OCI-LY7 (cell line): ENCODE results near the gene SUFU. TPM values are rescaled to one million over a fixed set of nuclear protein-coding genes. Genes with fewer than 3 reads are reported as not detected.
A peak's percentile ranks its signal among the peaks of the same experiment; 100 is the strongest.

Experiments used
- BruUV-seq: library from RNA; stranded (reverse); fragments of 400-500 nt; replicated peaks from 2 replicates; lab custom pipeline; 2021; lab: Mats Ljungman, UMichigan
- CTCF ChIA-PET: fragments of 300-600 bp; sonication (Branson Sonifier 250); formaldehyde crosslinking; loops from one replicate; lab custom pipeline; 2022; ENCODE audit warnings: antibody characterized with exemption; ENCODE audit not compliant: unreplicated experiment; lab: Charles Lee
- POLR2A ChIA-PET: fragments of 300-600 bp; sonication (Branson Sonifier 250); formaldehyde crosslinking; loops from one replicate; lab custom pipeline; 2022; ENCODE audit warnings: antibody characterized with exemption; lab: Charles Lee
- DNase-seq: peaks from one replicate; pipeline ENCODE4 v3.0.0-alpha.2; 2015; ENCODE audit warnings: low spot score
- H2AFZ ChIP-seq: fragments of 200-600 bp; sonication (generic), shearing (Covaris generic); 2 replicates; pipeline ENCODE4 v1.6.1; 2014; ENCODE audit warnings: mild to moderate bottlenecking, antibody characterized with exemption, low read length, moderate library complexity
- H3K27ac ChIP-seq: fragments of 200-600 bp; sonication (generic); 2 replicates; pipeline ENCODE4 v1.5.1; 2014; ENCODE audit warnings: mixed run types, low read depth, mild to moderate bottlenecking, moderate library complexity, low read length, inconsistent platforms; ENCODE audit not compliant: poor library complexity, severe bottlenecking
- H3K36me3 ChIP-seq: fragments of 200-600 bp; sonication (generic); 2 replicates; pipeline ENCODE4 v1.6.1; 2014; ENCODE audit warnings: mild to moderate bottlenecking, antibody characterized with exemption, low read length, moderate library complexity, mixed read lengths; ENCODE audit not compliant: insufficient read depth
- H3K4me1 ChIP-seq: fragments of 200-600 bp; sonication (generic); 2 replicates; pipeline ENCODE4 v1.5.1; 2014; ENCODE audit warnings: mild to moderate bottlenecking, low read length; ENCODE audit not compliant: insufficient read depth, poor library complexity, severe bottlenecking
- H3K4me2 ChIP-seq: fragments of 200-600 bp; sonication (generic); 2 replicates; pipeline ENCODE4 v1.6.1; 2014; ENCODE audit warnings: mild to moderate bottlenecking, low read length
- H3K4me3 ChIP-seq: fragments of 200-600 bp; sonication (generic); 2 replicates; pipeline ENCODE4 v1.5.1; 2014; ENCODE audit warnings: mild to moderate bottlenecking, low read depth, low read length; ENCODE audit not compliant: poor library complexity, severe bottlenecking
- H3K79me2 ChIP-seq: fragments of 200-600 bp; sonication (generic); 2 replicates; pipeline ENCODE4 v1.6.1; 2016; ENCODE audit warnings: low read depth, mild to moderate bottlenecking, low read length, moderate library complexity, mixed read lengths; ENCODE audit not compliant: insufficient read depth
- H3K9me2 ChIP-seq: fragments of 200-600 bp; sonication (generic); 2 replicates; pipeline ENCODE4 v1.6.1; 2016; ENCODE audit warnings: mild to moderate bottlenecking, low read length, mixed read lengths; ENCODE audit not compliant: insufficient read depth
- H3K9me3 ChIP-seq: fragments of 200-600 bp; sonication (generic); 2 replicates; pipeline ENCODE4 v1.6.1; 2014; ENCODE audit warnings: mild to moderate bottlenecking, mixed run types, low read length, mixed read lengths
- H4K20me1 ChIP-seq: fragments of 200-600 bp; sonication (generic); 2 replicates; pipeline ENCODE4 v1.6.1; 2014; ENCODE audit warnings: mild to moderate bottlenecking, antibody characterized with exemption, low read length, moderate library complexity, mixed read lengths; ENCODE audit not compliant: insufficient read depth
- CTCF ChIP-seq: fragments of 200-600 bp; sonication (generic); conservative IDR thresholded peaks from 2 replicates; pipeline ENCODE4 v1.5.1; 2014; ENCODE audit warnings: mild to moderate bottlenecking, antibody characterized with exemption, low read length, moderate library complexity, mixed read lengths
- EZH2phosphoT487 ChIP-seq: fragments of 200-600 bp; sonication (generic); IDR thresholded peaks from 2 replicates; pipeline ENCODE4 v1.6.1; 2018; ENCODE audit warnings: low read depth, borderline replicate concordance, mild to moderate bottlenecking, mixed run types, antibody characterized with exemption, low read length, moderate library complexity, mixed read lengths
- intact Hi-C: fragments of 100-400 bp; cut with micrococcal nuclease; formaldehyde crosslinking; loops from one replicate; pipeline ENCODE4 v1.10.0; 2022; ENCODE audit not compliant: unreplicated experiment
- total RNA-seq, 2 experiments: library from RNA; depleted of rRNA in 1 of 2; stranded (reverse); fragments of >200 nt in 1 of 2; shearing (Covaris generic) in 1 of 2; gene quantifications; 2 replicates each; pipeline ENCODE4 v1.2.3, GENCODE V29; 2014 to 2022

Gene SUFU
- total RNA-seq, 2 experiments from 2014 or later, result 4.9 to 10.0 TPM

GRCh38 chr10:102643336-102644065 lies 139.7 kb downstream of the SUFU start:
- Histone ChIP-seq H3K27ac (peak overlapping the region; percentile 95), H3K36me3 (peaks cover 22% of the 10 kb centered on the region; the same call in 1 of the 2 replicates), H3K9me3 (no peaks in the 10 kb centered on the region), H3K79me2 (peaks cover 40% of the 10 kb centered on the region), H2AFZ (peak overlapping the region; percentile 23; the same call in 1 of the 2 replicates), H3K9me2 (no peaks in the 10 kb centered on the region), H3K4me2 (peak overlapping the region; percentile 82), H4K20me1 (no peaks in the 10 kb centered on the region), H3K4me1 (peaks cover 25% of the 10 kb centered on the region), H3K4me3 (peak overlapping the region; percentile 84)
- ChIA-PET CTCF (interaction anchor here (1.0 kb wide), 1 partner anchor 70 kb away, joined by 3 read pairs; the partner anchor contains the start of gene ARL3), POLR2A (interaction anchor here (0.6 kb wide), 1 partner anchor 194 kb away, joined by 5 read pairs; no protein-coding TSS in a partner anchor)
- BruUV-seq, result no TSS peak
- intact Hi-C loops, result loop anchor here (5.0 to 10.0 kb wide), 2 partner anchors 811 to 949 kb away; partner anchors contain the start of gene FBXW4
- DNase-seq, result peak; percentile 70
- TF ChIP-seq CTCF, result no peak
- no peak for TF ChIP-seq EZH2phosphoT487

DNA sequence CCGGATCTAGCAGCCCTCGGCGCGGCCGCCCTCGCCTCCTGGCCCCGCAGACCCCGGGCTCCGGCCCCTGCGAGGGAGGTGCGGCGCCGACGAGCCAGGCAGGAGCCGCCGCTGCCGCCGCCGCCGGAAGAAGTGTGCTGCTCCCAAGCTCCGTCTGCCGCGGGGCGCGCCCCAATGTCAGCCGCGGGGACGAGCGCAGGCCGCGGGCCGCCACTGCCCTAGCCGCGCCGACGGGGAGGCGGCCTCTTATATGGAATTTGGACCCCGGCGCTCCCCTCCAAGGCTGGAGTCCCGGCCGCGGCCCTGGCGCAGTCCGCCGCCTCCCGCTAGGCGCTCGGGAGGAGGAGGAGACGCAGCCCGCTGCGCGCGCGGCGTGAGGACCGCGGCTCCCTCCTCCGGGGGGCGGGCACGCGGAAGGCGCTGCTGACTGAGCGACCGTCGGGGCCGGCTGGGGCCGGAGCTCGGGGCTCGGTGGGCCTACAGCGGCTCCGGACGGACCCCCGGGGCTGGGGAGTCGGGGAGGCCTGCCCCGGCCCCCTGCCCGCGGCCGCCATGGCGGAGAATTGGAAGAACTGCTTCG lies 140.4 kb downstream of the SUFU start, which contains the start of gene TRIM8:
TRIM8 (plus strand) TSS at position 414 of the 580 bp plus-strand sequence; CDS start at position 553, 139 bp downstream.
- H3K4me1 ChIP-seq, result peaks cover 32% of the 10 kb centered on the region
- TF ChIP-seq EZH2phosphoT487, result no peak
- peaks cover 24% of the 10 kb centered on the region; the same call in 1 of the 2 replicates for H3K36me3 ChIP-seq
- H2AFZ ChIP-seq, result peak within 1 kb of the TSS; percentile 16
- BruUV-seq, result no TSS peak
- H3K9me2 ChIP-seq, result no peaks in the 10 kb centered on the region
- peak within 1 kb of the TSS; percentile 84 for H3K4me3 ChIP-seq
- peak within 1 kb of the TSS; percentile 82 for H3K4me2 ChIP-seq
- POLR2A ChIA-PET, result interaction anchor here (0.5 to 2.2 kb wide), 5 partner anchors 17 to 100 kb away, joined by 3 to 7 read pairs (median 3); partner anchors contain the start of genes ARL3 and SFXN2
- peak; percentile 78 for DNase-seq
- H3K9me3 ChIP-seq, result no peaks in the 10 kb centered on the region
- peaks cover 47% of the 10 kb centered on the region for H3K79me2 ChIP-seq
- H4K20me1 ChIP-seq, result no peaks in the 10 kb centered on the region
- peak within 1 kb of the TSS; percentile 95 for H3K27ac ChIP-seq
- CTCF ChIA-PET, result interaction anchor here (0.7 to 1.3 kb wide), 3 partner anchors 31 to 69 kb away, joined by 3 to 7 read pairs (median 5); partner anchors contain the start of gene ARL3
- intact Hi-C loops, result loop anchor here (5.0 to 10.0 kb wide), 2 partner anchors 812 to 949 kb away; partner anchors contain the start of gene FBXW4
